ENCODE results near the gene PRKAR2B.

DNA sequence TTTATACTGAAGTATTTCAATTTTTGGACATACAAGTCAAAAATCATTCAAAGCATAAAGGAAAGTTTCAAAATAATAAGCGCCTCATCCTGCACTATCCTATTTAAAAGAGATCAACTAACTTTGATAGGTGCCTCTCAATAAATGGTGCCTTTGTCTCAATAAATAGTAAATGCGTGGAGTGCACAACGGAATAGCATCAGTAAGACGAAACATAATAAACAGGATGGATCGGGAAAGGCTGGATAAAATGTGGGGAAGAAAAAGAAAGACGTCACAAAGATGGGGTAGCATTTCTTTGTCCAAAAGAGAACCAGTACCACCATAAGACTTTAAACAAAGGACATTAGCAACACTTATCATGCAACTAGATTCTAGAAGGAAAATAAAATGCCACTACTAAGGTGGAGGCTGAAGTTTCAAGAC is 571 bp upstream of the PRKAR2B start:
- TF ChIP-seq, protein P1, sequence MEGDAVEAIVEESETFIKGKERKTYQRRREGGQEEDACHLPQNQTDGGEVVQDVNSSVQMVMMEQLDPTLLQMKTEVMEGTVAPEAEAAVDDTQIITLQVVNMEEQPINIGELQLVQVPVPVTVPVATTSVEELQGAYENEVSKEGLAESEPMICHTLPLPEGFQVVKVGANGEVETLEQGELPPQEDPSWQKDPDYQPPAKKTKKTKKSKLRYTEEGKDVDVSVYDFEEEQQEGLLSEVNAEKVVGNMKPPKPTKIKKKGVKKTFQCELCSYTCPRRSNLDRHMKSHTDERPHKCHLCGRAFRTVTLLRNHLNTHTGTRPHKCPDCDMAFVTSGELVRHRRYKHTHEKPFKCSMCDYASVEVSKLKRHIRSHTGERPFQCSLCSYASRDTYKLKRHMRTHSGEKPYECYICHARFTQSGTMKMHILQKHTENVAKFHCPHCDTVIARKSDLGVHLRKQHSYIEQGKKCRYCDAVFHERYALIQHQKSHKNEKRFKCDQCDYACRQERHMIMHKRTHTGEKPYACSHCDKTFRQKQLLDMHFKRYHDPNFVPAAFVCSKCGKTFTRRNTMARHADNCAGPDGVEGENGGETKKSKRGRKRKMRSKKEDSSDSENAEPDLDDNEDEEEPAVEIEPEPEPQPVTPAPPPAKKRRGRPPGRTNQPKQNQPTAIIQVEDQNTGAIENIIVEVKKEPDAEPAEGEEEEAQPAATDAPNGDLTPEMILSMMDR (IDR thresholded peaks at IDR 0.05) = no peak
- TF ChIP-seq POLR2A (IDR thresholded peaks at IDR 0.05) = no peak

Data from uterus (tissue), 2 donors.